Activated naive CD4-positive, alpha-beta T cell treated with anti-CD3 and anti-CD28 coated beads for 36 hours (primary cell): ENCODE results near the gene TMCC2. TPM values are rescaled to one million over a fixed set of nuclear protein-coding genes. Genes with fewer than 3 reads are reported as not detected.

Source experiments
- CTCF ChIA-PET: fragments of 350-600 bp; sonication (Branson Sonifier 250); formaldehyde crosslinking; loops from one replicate; lab custom pipeline; 2021; ENCODE audit warnings: antibody characterized with exemption; lab: Charles Lee
- DNase-seq: peaks from one replicate; pipeline ENCODE4 v3.0.0-alpha.2; 2020
- H3K27ac Mint-ChIP-seq: one replicate; pipeline ENCODE4 v1.8.0; 2021; ENCODE audit warnings: mild to moderate bottlenecking, mixed read lengths
- H3K27me3 Mint-ChIP-seq: one replicate; pipeline ENCODE4 v1.8.0; 2021; ENCODE audit warnings: low read depth, mixed read lengths
- H3K36me3 Mint-ChIP-seq: one replicate; pipeline ENCODE4 v1.8.0; 2021; ENCODE audit warnings: low read depth, mixed read lengths
- H3K4me1 Mint-ChIP-seq: one replicate; pipeline ENCODE4 v1.8.0; 2021; ENCODE audit warnings: low read depth, mixed read lengths
- H3K4me3 Mint-ChIP-seq: one replicate; pipeline ENCODE4 v1.8.0; 2021; ENCODE audit warnings: mild to moderate bottlenecking, moderate library complexity, mixed read lengths
- H3K9me3 Mint-ChIP-seq: one replicate; pipeline ENCODE4 v1.8.0; 2021; ENCODE audit warnings: mixed read lengths
- intact Hi-C: fragments of 100-400 bp; cut with micrococcal nuclease; formaldehyde crosslinking; loops from one replicate; pipeline ENCODE4 v1.15.1; 2023
- total RNA-seq, 2 experiments: library from RNA; stranded (reverse); gene quantifications; one replicate each; pipeline ENCODE4 v1.2.3, GENCODE V29; 2021

The TMCC2 gene
- total RNA-seq, 2 experiments from 2014 or later: 42.5 to 44.8 TPM

- Mint-ChIP-seq H3K36me3 (peaks cover 42% of the 10 kb centered on the region), H3K27ac (no peak overlapping the region), H3K4me3 (no peak overlapping the region), H3K9me3 (no peaks in the 10 kb centered on the region), H3K27me3 (no peaks in the 10 kb centered on the region), H3K4me1 (peaks cover 43% of the 10 kb centered on the region)
- CTCF ChIA-PET: interaction anchor here (2.7 to 5.2 kb wide), 2 partner anchors 11 to 12 kb away, joined by 14 to 54 read pairs; partner anchors contain the start of gene TMCC2
- intact Hi-C loops: no loop called here
- no peak for DNase-seq
Observed at GRCh38 chr1:205241366-205242030, 13.8 kb downstream of the TMCC2 start.

DNA sequence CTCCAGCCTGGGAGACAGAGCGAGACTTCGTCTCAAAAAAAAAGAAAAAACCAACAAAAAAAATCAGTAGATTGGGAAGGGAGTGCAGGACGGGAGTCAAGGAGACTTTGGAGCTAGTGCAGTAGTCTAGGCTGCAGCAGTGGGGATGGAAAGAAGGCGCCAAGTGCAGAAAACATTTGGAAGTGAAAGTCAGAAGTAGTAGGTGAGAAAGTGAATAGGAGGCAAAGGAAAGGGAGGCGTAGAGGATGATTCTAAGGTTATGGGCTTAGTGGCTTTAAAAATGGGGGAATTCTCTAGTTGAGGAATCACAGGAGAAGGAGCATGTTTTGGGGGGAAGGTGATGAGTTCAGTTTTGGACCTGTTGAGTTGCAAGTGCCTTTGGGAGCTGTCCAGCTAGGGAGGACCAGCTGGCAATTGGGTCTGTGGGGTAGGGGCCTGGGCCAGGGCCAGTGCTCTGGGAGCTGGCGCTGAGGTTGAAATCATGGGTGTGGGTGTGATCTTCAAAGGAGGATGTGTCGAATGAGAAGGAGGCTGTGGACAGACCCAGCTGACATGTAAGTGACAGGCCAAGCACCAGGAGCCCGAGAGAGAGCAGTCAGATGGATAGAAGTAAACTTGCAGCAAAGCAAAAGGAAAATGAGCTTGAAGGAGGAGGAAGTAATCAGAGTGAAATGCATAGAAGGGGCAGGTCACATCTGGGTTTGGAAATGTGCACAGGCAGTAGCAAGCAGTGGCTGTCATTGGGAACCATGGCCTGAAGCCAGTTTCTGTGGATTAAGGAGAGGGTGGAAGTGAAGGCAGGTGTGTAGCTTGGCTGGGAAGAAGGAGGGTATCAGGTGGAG is 15.8 kb downstream of the TMCC2 start:
- Mint-ChIP-seq H3K4me1 (peaks cover 23% of the 10 kb centered on the region), H3K9me3 (no peaks in the 10 kb centered on the region), H3K27me3 (no peaks in the 10 kb centered on the region), H3K4me3 (no peak overlapping the region), H3K36me3 (peaks cover 52% of the 10 kb centered on the region), H3K27ac (no peak overlapping the region)
- DNase-seq: no peak
- intact Hi-C loops: no loop called here
- CTCF ChIA-PET: interaction anchor here (1.0 to 8.0 kb wide), 7 partner anchors 9 to 102 kb away, joined by 3 to 52 read pairs (median 9); partner anchors contain the start of gene TMCC2

- no peak for DNase-seq
- no peak overlapping the region for H3K4me3 Mint-ChIP-seq
- no peaks in the 10 kb centered on the region for H3K27me3 Mint-ChIP-seq
- H3K36me3 Mint-ChIP-seq: peaks cover 49% of the 10 kb centered on the region
- intact Hi-C loops: no loop called here
- no peak overlapping the region for H3K27ac Mint-ChIP-seq
- H3K4me1 Mint-ChIP-seq: peaks cover 18% of the 10 kb centered on the region
- CTCF ChIA-PET: interaction anchor here (0.9 to 8.0 kb wide), 7 partner anchors 10 to 103 kb away, joined by 3 to 52 read pairs (median 9); partner anchors contain the start of gene TMCC2
- no peaks in the 10 kb centered on the region for H3K9me3 Mint-ChIP-seq
Observed at GRCh38 chr1:205244384-205244783, 16.6 kb downstream of the TMCC2 start.

- intact Hi-C loops: loop anchor here (1.0 kb wide), 1 partner anchor 12 kb away; no protein-coding TSS in a partner anchor
- no peaks in the 10 kb centered on the region for H3K27me3 Mint-ChIP-seq
Observed at GRCh38 chr1:205245096-205245495, 17.4 kb downstream of the TMCC2 start.

DNA sequence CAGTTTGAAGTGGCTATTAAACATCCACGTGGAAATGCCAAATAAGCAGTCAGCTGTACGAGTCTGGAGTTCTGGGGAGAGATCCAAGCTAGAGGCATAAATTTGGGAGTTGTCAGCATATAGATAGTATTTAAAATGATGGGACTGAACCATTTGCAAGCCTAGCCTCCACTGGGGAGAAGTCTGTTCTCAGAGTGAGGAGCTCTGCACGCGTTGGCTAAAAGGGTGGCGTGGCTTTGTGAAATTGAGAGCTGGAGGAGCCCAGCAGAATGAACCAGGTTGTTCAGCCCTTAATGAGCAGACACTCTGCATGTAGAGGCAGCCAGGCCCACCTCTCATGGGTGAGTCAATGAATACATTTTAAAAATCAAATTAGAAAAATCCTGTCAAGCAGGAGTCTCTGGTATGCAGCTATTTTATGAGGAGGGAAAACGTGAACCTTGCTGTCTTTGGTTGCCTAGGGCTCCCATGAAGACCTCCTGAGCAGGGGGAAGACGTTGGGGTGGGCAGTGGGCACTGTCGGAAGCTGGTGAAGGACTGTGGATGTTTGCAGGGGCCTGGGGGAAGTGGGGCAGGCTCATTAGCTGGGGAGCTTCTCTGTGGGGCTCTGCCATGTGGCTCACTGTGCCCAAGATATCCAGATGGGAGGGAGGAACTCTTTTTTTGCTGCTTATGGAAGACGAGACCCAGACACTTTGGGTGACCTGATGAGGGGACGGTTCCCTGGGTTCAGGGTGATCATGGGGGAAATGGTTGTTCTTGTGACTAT is 18.8 kb downstream of the TMCC2 start:
- CTCF ChIA-PET: interaction anchor here (1.3 to 8.0 kb wide), 5 partner anchors 9 to 241 kb away, joined by 3 to 52 read pairs (median 9); partner anchors contain the start of gene TMCC2
- intact Hi-C loops: loop anchor here (1.0 kb wide), 1 partner anchor 8 kb away; no protein-coding TSS in a partner anchor
- H3K4me1 Mint-ChIP-seq: peaks cover 3% of the 10 kb centered on the region
- no peaks in the 10 kb centered on the region for H3K27me3 Mint-ChIP-seq
- H3K27ac Mint-ChIP-seq: peak overlapping the region; percentile 20
- H3K9me3 Mint-ChIP-seq: no peaks in the 10 kb centered on the region
- no peak for DNase-seq
- peaks cover 36% of the 10 kb centered on the region for H3K36me3 Mint-ChIP-seq
- H3K4me3 Mint-ChIP-seq: no peak overlapping the region

More at GRCh38 chr1:205245096-205245495, 17.4 kb downstream of the TMCC2 start:
- H3K4me3 Mint-ChIP-seq: no peak overlapping the region
- DNase-seq: no peak
- no peak overlapping the region for H3K27ac Mint-ChIP-seq
- peaks cover 11% of the 10 kb centered on the region for H3K4me1 Mint-ChIP-seq
- CTCF ChIA-PET: interaction anchor here (0.9 to 8.0 kb wide), 5 partner anchors 11 to 242 kb away, joined by 3 to 52 read pairs (median 9); partner anchors contain the start of gene TMCC2
- H3K36me3 Mint-ChIP-seq: peaks cover 48% of the 10 kb centered on the region
- H3K9me3 Mint-ChIP-seq: no peaks in the 10 kb centered on the region

DNA sequence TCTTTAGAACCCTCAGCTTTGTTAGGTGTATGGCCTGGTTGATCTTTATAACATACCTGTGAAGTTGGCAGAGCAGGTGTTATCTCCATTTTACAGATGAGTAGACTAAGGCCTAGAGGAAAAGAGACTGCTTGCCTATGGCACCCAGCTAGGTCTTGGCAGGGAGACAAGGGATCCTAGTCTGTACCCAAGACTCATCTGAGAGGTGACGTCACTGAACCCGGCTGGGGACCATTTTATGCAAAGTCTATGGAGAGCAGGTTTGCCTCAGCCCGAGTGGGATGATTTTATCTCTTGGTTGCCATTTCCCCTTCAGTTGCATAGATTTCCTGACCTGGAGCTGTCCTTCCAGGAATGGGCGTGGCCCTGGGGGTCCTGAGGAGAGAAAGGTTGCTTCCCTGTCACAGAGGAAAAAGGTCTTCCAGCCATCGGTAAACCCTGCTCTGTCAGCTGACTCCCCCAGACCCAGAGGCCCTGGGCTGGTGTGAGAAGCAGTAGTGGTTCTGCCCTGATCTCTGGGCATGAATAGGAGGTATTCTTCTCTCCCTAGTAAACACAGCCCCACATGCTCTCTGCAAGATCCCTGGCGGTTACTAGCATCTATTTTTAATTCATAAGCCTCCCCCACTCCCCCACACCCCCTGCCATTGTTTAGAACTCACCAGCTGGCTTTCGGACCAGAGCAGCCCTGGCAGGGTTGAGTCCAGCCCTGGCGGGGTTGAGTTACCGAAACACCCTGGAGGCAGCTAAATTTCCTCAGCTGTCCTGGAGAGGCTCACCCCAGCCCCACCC is 19.6 kb downstream of the TMCC2 start:
- H3K27ac Mint-ChIP-seq: peak overlapping the region; percentile 20
- H3K36me3 Mint-ChIP-seq: peaks cover 38% of the 10 kb centered on the region
- H3K9me3 Mint-ChIP-seq: no peaks in the 10 kb centered on the region
- H3K4me3 Mint-ChIP-seq: no peak overlapping the region
- CTCF ChIA-PET: interaction anchor here (1.5 to 8.0 kb wide), 3 partner anchors 9 to 88 kb away, joined by 9 to 52 read pairs (median 34); partner anchors contain the start of gene TMCC2
- intact Hi-C loops: no loop called here
- peaks cover 3% of the 10 kb centered on the region for H3K4me1 Mint-ChIP-seq
- H3K27me3 Mint-ChIP-seq: no peaks in the 10 kb centered on the region
- peak; percentile 38 for DNase-seq

GRCh38 chr1:205248793-205249601 is 21.3 kb downstream of the TMCC2 start:
- no peaks in the 10 kb centered on the region for H3K9me3 Mint-ChIP-seq
- no peak overlapping the region for H3K4me3 Mint-ChIP-seq
- H3K4me1 Mint-ChIP-seq: peaks cover 3% of the 10 kb centered on the region
- intact Hi-C loops: no loop called here
- H3K27ac Mint-ChIP-seq: no peak overlapping the region
- CTCF ChIA-PET: interaction anchor here (2.7 to 8.0 kb wide), 2 partner anchors 20 to 24 kb away, joined by 6 to 52 read pairs; partner anchors contain the start of gene TMCC2
- H3K36me3 Mint-ChIP-seq: peaks cover 41% of the 10 kb centered on the region
- no peaks in the 10 kb centered on the region for H3K27me3 Mint-ChIP-seq
- no peak for DNase-seq

DNA sequence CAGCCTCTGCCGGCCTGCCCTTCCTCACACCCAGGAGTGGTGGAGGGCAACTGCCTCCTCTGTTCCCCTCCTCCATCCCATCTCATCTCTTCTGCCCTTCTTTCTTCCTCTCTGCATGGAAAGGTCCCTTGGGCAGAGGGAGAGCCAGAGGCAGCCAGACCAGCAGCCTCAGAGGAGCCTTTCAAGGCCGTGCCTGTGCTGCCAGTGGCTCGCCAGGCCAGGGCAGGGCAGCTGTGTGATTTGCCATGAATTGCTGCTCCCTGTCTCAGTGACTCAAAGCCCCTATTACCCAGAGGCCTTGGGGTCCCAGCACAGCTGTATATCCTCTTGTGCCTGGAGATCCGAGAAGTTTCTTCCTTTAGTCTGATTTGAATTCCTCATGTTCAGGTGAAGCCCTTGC is 21.9 kb downstream of the TMCC2 start:
- H3K9me3 Mint-ChIP-seq: no peaks in the 10 kb centered on the region
- DNase-seq: no peak
- intact Hi-C loops: no loop called here
- H3K27ac Mint-ChIP-seq: no peak overlapping the region
- H3K4me1 Mint-ChIP-seq: peaks cover 3% of the 10 kb centered on the region
- no peak overlapping the region for H3K4me3 Mint-ChIP-seq
- CTCF ChIA-PET: interaction anchor here (2.7 to 8.0 kb wide), 2 partner anchors 21 to 24 kb away, joined by 6 to 52 read pairs; partner anchors contain the start of gene TMCC2
- no peaks in the 10 kb centered on the region for H3K27me3 Mint-ChIP-seq
- H3K36me3 Mint-ChIP-seq: peaks cover 47% of the 10 kb centered on the region

- Mint-ChIP-seq H3K4me1 (peaks cover 8% of the 10 kb centered on the region), H3K4me3 (no peak overlapping the region), H3K27ac (no peak overlapping the region), H3K36me3 (peaks cover 53% of the 10 kb centered on the region), H3K27me3 (no peaks in the 10 kb centered on the region), H3K9me3 (no peaks in the 10 kb centered on the region)
- no peak for DNase-seq
- intact Hi-C loops: no loop called here
- CTCF ChIA-PET: interaction anchor here (0.6 to 13.8 kb wide), 5 partner anchors 8 to 23 kb away, joined by 3 to 277 read pairs (median 9); partner anchors contain the start of gene TMCC2
Observed at GRCh38 chr1:205250699-205251098, 23.0 kb downstream of the TMCC2 start.

DNA sequence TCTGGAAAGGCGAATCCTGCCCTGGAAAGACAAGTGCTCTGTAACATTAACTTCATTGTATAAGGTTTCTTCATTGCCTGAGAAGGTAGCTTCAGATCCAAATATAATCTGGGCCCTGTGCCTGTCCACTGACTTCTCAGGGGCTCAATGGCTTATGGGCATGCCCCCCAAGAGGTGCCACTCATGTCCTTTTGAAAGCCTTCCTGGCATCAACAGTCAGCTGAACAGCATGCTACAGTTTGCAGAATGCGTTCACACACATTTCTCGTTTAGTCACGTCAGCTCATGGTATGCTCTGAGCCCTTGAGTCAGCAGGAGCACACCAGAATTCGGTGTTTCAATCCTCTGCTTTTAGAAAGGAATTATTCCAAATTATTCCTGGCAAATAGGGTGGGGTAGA is 23.8 kb downstream of the TMCC2 start:
- CTCF ChIA-PET: interaction anchor here (0.7 to 13.8 kb wide), 7 partner anchors 9 to 73 kb away, joined by 4 to 277 read pairs (median 7); partner anchors contain the start of gene TMCC2
- intact Hi-C loops: no loop called here
- DNase-seq: no peak
- Mint-ChIP-seq H3K27me3 (no peaks in the 10 kb centered on the region), H3K27ac (no peak overlapping the region), H3K4me3 (no peak overlapping the region), H3K9me3 (no peaks in the 10 kb centered on the region), H3K4me1 (peaks cover 12% of the 10 kb centered on the region), H3K36me3 (peaks cover 53% of the 10 kb centered on the region)
